ENCODE data around the gene TSBP1. TPM values are rescaled to one million over a fixed set of nuclear protein-coding genes. Genes with fewer than 3 reads are reported as not detected.
A peak's percentile ranks its signal among the peaks of the same experiment; 100 is the strongest.
"Not testable (repeated sequence)": the region's sequence is repeated elsewhere in the genome, so short reads cannot be mapped to it uniquely, and the experiment has no call there.

Gene TSBP1
- total and polyA plus RNA-seq, 7 donors = not detected

DNA sequence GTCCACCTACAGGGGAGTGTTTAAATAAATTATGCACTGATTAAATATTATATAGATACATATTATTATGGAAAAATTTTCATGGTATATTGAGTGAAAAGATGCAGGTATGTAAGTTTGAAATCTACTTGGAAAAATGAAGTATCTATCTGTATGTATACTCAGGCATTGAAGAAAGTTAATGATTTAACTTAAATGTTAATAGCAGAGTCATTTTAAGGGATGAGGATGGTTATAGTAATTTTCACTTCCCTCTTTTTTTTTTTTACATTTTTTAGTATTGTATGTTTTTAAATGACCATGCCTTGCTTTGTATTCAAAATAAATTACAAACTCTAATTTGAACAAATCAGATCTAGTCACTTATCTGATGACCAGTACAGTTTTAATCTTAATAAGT is 104.7 kb downstream of the TSBP1 start:
- intact Hi-C loops (cut with DNase I) = no loop called here
- H3K27me3 ChIP-seq (ENCODE audit: insufficient read depth in 3 of 3, low read length in 2 of 3) = no peaks in the 10 kb centered on the region
- H3K4me3 ChIP-seq = no peak overlapping the region
- no peak overlapping the region for H3K27ac ChIP-seq
- ATAC-seq (no peak), DNase-seq (no peak)
- no peaks in the 10 kb centered on the region for H3K36me3 ChIP-seq (ENCODE audit: insufficient read depth in 1 of 2, low read depth in 1 of 2)
- no peaks in the 10 kb centered on the region for H3K9me3 ChIP-seq
- TF ChIP-seq, protein P1, sequence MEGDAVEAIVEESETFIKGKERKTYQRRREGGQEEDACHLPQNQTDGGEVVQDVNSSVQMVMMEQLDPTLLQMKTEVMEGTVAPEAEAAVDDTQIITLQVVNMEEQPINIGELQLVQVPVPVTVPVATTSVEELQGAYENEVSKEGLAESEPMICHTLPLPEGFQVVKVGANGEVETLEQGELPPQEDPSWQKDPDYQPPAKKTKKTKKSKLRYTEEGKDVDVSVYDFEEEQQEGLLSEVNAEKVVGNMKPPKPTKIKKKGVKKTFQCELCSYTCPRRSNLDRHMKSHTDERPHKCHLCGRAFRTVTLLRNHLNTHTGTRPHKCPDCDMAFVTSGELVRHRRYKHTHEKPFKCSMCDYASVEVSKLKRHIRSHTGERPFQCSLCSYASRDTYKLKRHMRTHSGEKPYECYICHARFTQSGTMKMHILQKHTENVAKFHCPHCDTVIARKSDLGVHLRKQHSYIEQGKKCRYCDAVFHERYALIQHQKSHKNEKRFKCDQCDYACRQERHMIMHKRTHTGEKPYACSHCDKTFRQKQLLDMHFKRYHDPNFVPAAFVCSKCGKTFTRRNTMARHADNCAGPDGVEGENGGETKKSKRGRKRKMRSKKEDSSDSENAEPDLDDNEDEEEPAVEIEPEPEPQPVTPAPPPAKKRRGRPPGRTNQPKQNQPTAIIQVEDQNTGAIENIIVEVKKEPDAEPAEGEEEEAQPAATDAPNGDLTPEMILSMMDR (IDR thresholded peaks at IDR 0.05) = no peak
- H3K4me1 ChIP-seq = no peaks in the 10 kb centered on the region

DNA sequence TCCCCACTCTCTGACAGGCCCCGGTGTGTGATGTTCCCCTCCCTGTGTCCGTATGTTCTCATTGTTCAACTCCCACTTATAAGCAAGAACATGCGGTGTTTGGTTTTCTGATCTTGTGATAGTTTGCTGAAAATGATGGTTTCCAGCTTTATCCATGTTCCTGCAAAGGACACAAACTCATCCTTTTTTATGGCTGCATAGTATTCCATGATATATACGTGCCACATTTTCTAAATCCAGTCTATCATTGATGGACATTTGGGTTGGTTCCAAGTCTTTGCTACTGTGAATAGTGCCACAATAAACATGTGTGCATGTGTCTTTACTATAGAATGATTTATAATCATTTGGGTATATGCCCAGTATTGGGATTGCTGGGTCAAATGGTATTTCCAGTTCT is 114.4 kb downstream of the TSBP1 start:
- not testable (repeated sequence) for H3K4me3 ChIP-seq; H3K4me1 ChIP-seq; H3K27ac ChIP-seq; DNase-seq; H3K9me3 ChIP-seq; H3K36me3 ChIP-seq (ENCODE audit: insufficient read depth in 1 of 2, low read depth in 1 of 2); ATAC-seq
- 95 to 100% (median 98%) methylated on average over 3 to 4 of the region's 4 CpGs for WGBS, 3 donors
- intact Hi-C loops (cut with DNase I) = loop anchor here in 1 of 2 donors (10.0 kb wide), 1 partner anchor 138 kb away; no protein-coding TSS in a partner anchor
- H3K27me3 ChIP-seq (ENCODE audit: insufficient read depth in 3 of 3, low read length in 2 of 3) = peaks cover 0 to 15% (median 0%) of the 10 kb centered on the region in 3 donors

DNA sequence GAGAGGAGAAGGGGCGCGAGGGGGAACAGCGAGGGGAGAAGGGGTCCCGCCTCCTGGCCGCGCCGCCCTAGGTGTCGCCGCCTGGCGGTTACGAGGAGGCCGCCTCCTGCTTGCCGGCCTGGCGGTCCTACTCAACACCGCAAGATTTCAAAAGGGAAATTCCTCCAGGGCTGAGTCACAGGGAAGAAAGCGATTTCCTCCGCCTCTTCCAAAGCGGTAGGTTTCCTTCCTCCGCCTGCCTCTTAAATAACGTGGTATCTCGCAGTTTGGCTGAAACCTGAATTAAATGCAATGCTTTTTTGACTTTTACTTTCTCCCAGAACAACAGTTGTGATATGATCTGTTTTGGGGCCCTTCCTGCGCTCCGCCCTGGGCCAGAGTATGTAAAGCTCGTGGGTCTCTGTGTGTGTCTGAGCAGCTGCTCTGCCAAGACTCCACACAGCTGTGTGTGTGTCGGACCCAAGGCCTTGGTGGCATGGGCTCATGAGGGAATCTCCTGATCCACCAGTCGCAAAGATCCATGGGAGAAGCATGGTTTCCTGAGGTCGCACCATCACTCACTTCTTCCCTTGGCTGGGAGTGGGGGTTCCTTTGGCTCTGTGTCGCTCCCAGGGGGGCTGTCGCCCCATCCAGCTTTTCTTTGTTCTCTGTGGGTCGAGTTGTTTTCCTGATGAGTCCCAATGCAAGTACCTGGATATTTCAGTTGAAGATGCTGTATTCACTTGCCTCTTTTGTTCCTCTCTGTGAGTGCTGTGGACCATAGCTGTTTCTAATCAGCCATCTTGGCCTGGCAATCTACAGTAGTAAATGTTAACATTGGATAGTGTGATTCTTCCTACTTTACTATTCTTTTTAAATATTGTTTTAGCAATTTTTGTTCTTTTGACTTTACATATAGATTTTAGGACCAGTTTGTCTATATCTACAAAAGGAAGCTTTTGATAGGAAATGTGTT is 116.2 kb downstream of the TSBP1 start:
- ATAC-seq (peak; percentile 88 to 97 (median 92)), DNase-seq (peak; percentile 72 to 80)
- Histone ChIP-seq H3K27ac (peak overlapping the region; percentile 71), H3K4me3 (peak overlapping the region; percentile 45), H3K9me3 (no peaks in the 10 kb centered on the region), H3K36me3 (ENCODE audit: insufficient read depth in 1 of 2, low read depth in 1 of 2) (no peaks in the 10 kb centered on the region), H3K27me3 (ENCODE audit: insufficient read depth in 3 of 3, low read length in 2 of 3) (peaks cover 0 to 15% (median 0%) of the 10 kb centered on the region in 3 donors), H3K4me1 (peaks cover 3% of the 10 kb centered on the region)
- TF ChIP-seq, protein P1 (IDR thresholded peaks at IDR 0.05) = peak; percentile 65
- intact Hi-C loops (cut with DNase I) = loop anchor here in 1 of 2 donors (10.0 kb wide), 1 partner anchor 139 kb away; no protein-coding TSS in a partner anchor
- WGBS, 3 donors = 3 to 8% (median 7%) methylated on average over 29 to 30 of the region's 30 CpGs

DNA sequence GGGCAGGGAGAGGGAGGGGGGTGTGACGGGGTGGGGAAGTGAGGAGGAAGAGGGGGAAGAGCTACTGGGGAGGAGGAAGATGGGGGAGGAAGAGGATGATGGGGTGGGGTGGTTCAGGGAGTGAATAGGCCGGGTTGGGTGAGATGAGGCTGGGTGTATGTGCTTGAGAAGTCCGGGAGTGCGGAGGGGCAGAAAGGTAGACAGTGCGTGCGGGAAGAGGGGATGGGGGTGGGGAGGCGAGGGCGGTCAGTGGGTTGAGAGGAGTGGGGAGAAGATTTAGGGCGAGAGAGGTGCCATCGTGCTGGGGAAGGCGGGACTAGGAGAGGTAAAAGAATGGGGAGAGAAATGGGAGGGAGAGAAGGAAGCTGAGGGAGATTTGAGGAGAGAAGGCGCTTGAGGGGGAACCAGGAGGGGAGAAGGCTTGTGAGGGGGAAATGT is 116.9 kb downstream of the TSBP1 start:
- 11 to 21% (median 20%) methylated on average over 11 to 12 of the region's 12 CpGs for WGBS, 3 donors
- intact Hi-C loops (cut with DNase I) = loop anchor here in 1 of 2 donors (10.0 kb wide), 1 partner anchor 140 kb away; no protein-coding TSS in a partner anchor
- H3K27me3 ChIP-seq (ENCODE audit: insufficient read depth in 3 of 3, low read length in 2 of 3) = peaks cover 0 to 15% (median 0%) of the 10 kb centered on the region in 3 donors
- peak overlapping the region; percentile 45 for H3K4me3 ChIP-seq
- H3K9me3 ChIP-seq = no peaks in the 10 kb centered on the region
- peaks cover 3% of the 10 kb centered on the region for H3K4me1 ChIP-seq
- peak in 2 of 4 donors; percentile 27 to 38 for ATAC-seq
- H3K27ac ChIP-seq = peak overlapping the region; percentile 71
- no peak for DNase-seq
- no peaks in the 10 kb centered on the region for H3K36me3 ChIP-seq (ENCODE audit: insufficient read depth in 1 of 2, low read depth in 1 of 2)
- TF ChIP-seq, protein P1 (IDR thresholded peaks at IDR 0.05) = no peak

DNA sequence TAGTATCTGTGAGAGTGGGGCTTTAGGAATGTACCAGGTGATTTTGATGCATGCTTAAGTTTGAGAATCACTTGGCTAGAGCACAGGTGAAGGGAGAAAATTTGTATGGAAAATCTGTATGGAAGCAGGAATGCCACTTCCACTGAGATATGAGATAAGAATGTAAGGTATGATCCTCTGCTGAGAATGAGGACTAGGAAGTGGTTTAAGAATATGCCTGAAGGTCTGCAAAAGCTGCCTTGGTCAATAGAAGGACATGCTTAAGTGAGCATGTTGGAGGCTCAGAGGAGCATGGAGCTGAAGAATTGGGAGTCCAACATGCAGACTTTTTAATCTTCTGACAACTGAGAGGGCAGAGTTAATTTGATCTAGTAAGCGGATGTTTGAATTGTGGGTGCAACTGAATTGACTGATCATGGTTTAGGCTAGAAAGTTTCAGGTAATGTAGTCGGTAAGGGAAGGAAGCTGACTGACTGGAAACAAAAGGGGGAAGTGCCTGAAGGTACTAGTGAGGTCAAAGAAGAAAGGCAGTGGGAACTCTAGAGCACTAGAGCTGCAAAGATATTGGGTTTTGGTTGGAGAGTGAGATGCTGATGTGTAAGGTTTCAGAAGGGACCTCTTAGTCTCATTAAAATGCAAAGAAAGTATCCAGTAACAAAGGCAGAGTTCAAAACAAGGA is 119.2 kb downstream of the TSBP1 start:
- no peak for ATAC-seq
- intact Hi-C loops (cut with DNase I) = loop anchor here in 1 of 2 donors (10.0 kb wide), 1 partner anchor 142 kb away; no protein-coding TSS in a partner anchor
- TF ChIP-seq, protein P1 (IDR thresholded peaks at IDR 0.05) = no peak
- Histone ChIP-seq H3K4me3 (no peak overlapping the region), H3K27me3 (ENCODE audit: insufficient read depth in 3 of 3, low read length in 2 of 3) (peaks cover 0 to 13% (median 0%) of the 10 kb centered on the region in 3 donors), H3K27ac (no peak overlapping the region), H3K4me1 (peaks cover 3% of the 10 kb centered on the region), H3K9me3 (no peaks in the 10 kb centered on the region), H3K36me3 (ENCODE audit: insufficient read depth in 1 of 2, low read depth in 1 of 2) (no peaks in the 10 kb centered on the region)
- WGBS, 3 donors = 54 to 70% (median 55%) methylated on average over 2 of the region's 2 CpGs
- DNase-seq = no peak

All from psoas muscle (tissue), 8 donors.